ENCODE results near the gene P2RY2. TPM values are rescaled to one million over a fixed set of nuclear protein-coding genes. Genes with fewer than 3 reads are reported as not detected.

Gene P2RY2
- total and polyA plus RNA-seq, 10 of the 15 experiments (the other 5 are each of a cell fraction or from before 2014, with no cell fraction given): 0.03 to 0.23 (median 0.17) TPM; not detected in 7

GRCh38 chr11:73249853-73250783 is 32.0 kb downstream of the P2RY2 start:
- intact Hi-C loops (cut with micrococcal nuclease; ENCODE audit: unreplicated experiment): no loop called here

More at GRCh38 chr11:73249853-73250783, 32.0 kb downstream of the P2RY2 start:
- ChIA-PET SMC1A (ENCODE audit: uncharacterized antibody, unreplicated experiment) (interaction anchor here (0.6 to 1.1 kb wide), 2 partner anchors 21 to 255 kb away, joined by 3 read pairs; no protein-coding TSS in a partner anchor), POLR2A (no interaction called here), CTCF (interaction anchor here (0.5 to 1.6 kb wide), 4 partner anchors 37 to 327 kb away, joined by 3 to 4 read pairs (median 4); no protein-coding TSS in a partner anchor), RAD21 (ENCODE audit: unreplicated experiment) (no interaction called here)
- Histone ChIP-seq H3K4me3 (no peak overlapping the region), H4K20me1 (ENCODE audit: control insufficient read depth, insufficient read depth) (no peaks in the 10 kb centered on the region), H3K27me3 (replicated peaks in 1 of 2; ENCODE audit: control insufficient read depth in 2 of 2, insufficient read depth in 2 of 2, low read length in 1 of 2) (no peaks in the 10 kb centered on the region), H3K4me1 (ENCODE audit: control insufficient read depth, insufficient read depth, low read length) (no peaks in the 10 kb centered on the region; the same call in 1 of the 2 replicates), H3K9me3 (replicated peaks; ENCODE audit: control insufficient read depth, insufficient read depth, low read length) (no peaks in the 10 kb centered on the region), H3K9ac (ENCODE audit: control insufficient read depth, insufficient read depth, low read length) (no peak overlapping the region), H3K79me2 (ENCODE audit: control insufficient read depth, insufficient read depth, low read length) (no peaks in the 10 kb centered on the region), H3K27ac (ENCODE audit: control insufficient read depth, insufficient read depth) (no peak overlapping the region), H3K4me2 (ENCODE audit: control insufficient read depth, insufficient read depth) (no peak overlapping the region), H3K36me3 (ENCODE audit: control insufficient read depth in 2 of 2, insufficient read depth in 2 of 2, low read length in 1 of 2) (no peaks in the 10 kb centered on the region), H2AFZ (ENCODE audit: control insufficient read depth, low read depth, low read length) (no peak overlapping the region)
- ATAC-seq (peak; percentile 16), FAIRE-seq (no peak), DNase-seq (ENCODE audit: low read depth, low spot score) (no peak)
- in situ Hi-C loops (cut with MboI): no loop called here
- WGBS (ENCODE audit: insufficient coverage, insufficient replicate concordance, low lambda C conversion rate, missing lambda C conversion rate): 91% methylated on average over 11 of the region's 11 CpGs
- TF ChIP-seq ZNF274 (IDR thresholded peaks at IDR 0.05; ENCODE audit: insufficient read depth, insufficient read length) (no peak), SP1 (IDR thresholded peaks at IDR 0.05; ENCODE audit: low read depth, low read length) (no peak), SIX5 (IDR thresholded peaks at IDR 0.05; ENCODE audit: low read depth, low read length, severe bottlenecking) (no peak), EZH2 (IDR thresholded peaks at IDR 0.05; ENCODE audit: borderline replicate concordance, control insufficient read depth, low read depth, low read length) (no peak), RELA (IDR thresholded peaks at IDR 0.05; ENCODE audit: borderline replicate concordance, partially characterized antibody) (no peak), CHD2 (IDR thresholded peaks at IDR 0.05; ENCODE audit: borderline replicate concordance, low read depth, low read length) (no peak), CBFB (IDR thresholded peaks at IDR 0.05; ENCODE audit: low read depth) (no peak), NR2C1 (IDR thresholded peaks at IDR 0.05) (no peak), HDAC2 (IDR thresholded peaks at IDR 0.05) (no peak), POLR2A (IDR thresholded peaks at IDR 0.05; ENCODE audit: low read depth, low read length) (no peak), IKZF1 (conservative IDR thresholded peaks at IDR 0.05) (no peak), POU2F2 (IDR thresholded peaks at IDR 0.05; ENCODE audit: borderline replicate concordance, low read depth, low read length) (no peak), CREM (IDR thresholded peaks at IDR 0.05; ENCODE audit: low read depth) (no peak), RAD21 (IDR thresholded peaks at IDR 0.05; ENCODE audit: insufficient read depth, low read depth, low read length) (no peak), CEBPB (IDR thresholded peaks at IDR 0.05; ENCODE audit: borderline replicate concordance in 1 of 2, low read depth in 2 of 2, low read length in 2 of 2) (no peak), ETV6 (conservative IDR thresholded peaks at IDR 0.05 in 1 of 2, IDR thresholded peaks at IDR 0.05 in 1 of 2; ENCODE audit: borderline replicate concordance in 1 of 2, low read depth in 1 of 2) (no peak)
- TF ChIP-seq, protein P1, sequence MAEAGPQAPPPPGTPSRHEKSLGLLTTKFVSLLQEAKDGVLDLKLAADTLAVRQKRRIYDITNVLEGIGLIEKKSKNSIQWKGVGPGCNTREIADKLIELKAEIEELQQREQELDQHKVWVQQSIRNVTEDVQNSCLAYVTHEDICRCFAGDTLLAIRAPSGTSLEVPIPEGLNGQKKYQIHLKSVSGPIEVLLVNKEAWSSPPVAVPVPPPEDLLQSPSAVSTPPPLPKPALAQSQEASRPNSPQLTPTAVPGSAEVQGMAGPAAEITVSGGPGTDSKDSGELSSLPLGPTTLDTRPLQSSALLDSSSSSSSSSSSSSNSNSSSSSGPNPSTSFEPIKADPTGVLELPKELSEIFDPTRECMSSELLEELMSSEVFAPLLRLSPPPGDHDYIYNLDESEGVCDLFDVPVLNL (IDR thresholded peaks at IDR 0.05; ENCODE audit: low read depth, low read length): no peak
- no TSS peak for BruUV-seq (replicated peaks)

All from GM12878 (cell line).